IPS-11a (cell line): ENCODE measurements around the gene CEBPA.

Experiments used
- H3K4me3 ChIP-seq: one replicate; pipeline ENCODE4 v1.5.1; 2013; ENCODE audit warnings: low read depth, low read length, control low read depth

CEBPA gene

GRCh38 chr19:33252418-33252962 is 49.8 kb downstream of the CEBPA start:
- H3K4me3 ChIP-seq = no peak overlapping the region

- H3K4me3 ChIP-seq = no peak overlapping the region
Measured at GRCh38 chr19:33251526-33252090, 50.7 kb downstream of the CEBPA start.

GRCh38 chr19:33251076-33251475 is 51.3 kb downstream of the CEBPA start:
- H3K4me3 ChIP-seq = no peak overlapping the region

GRCh38 chr19:33250500-33250899 is 51.8 kb downstream of the CEBPA start:
- no peak overlapping the region for H3K4me3 ChIP-seq
